WTC11 (cell line): ENCODE measurements around the gene KIFC3. TPM values are rescaled to one million over a fixed set of nuclear protein-coding genes. Genes with fewer than 3 reads are reported as not detected.

Experiments
- ATAC-seq: fragments of 200-7000 bp; cut with Tn5 transposase; 2 replicates; pipeline ENCODE4 v1.10.0; 2021; ENCODE audit warnings: mild to moderate bottlenecking, moderate library complexity
- CTCF ChIA-PET: fragments of 300-600 bp; sonication (Branson Sonifier 250); formaldehyde crosslinking; loops from one replicate; lab custom pipeline; 2021; ENCODE audit warnings: antibody characterized with exemption; lab: Charles Lee
- POLR2A ChIA-PET: fragments of 350-600 bp; sonication (Branson Sonifier 250); formaldehyde crosslinking; loops from one replicate; lab custom pipeline; 2021; ENCODE audit warnings: antibody characterized with exemption; lab: Charles Lee
- DNase-seq: peaks from one replicate; pipeline ENCODE4 v3.0.0; 2021; ENCODE audit warnings: low spot score
- H3K27ac Mint-ChIP-seq: 2 replicates; pipeline ENCODE4 v1.8.0; 2021; ENCODE audit warnings: mixed read lengths
- H3K27me3 Mint-ChIP-seq: 2 replicates; pipeline ENCODE4 v1.8.0; 2021; ENCODE audit warnings: low read depth, mild to moderate bottlenecking, moderate library complexity, mixed read lengths
- H3K36me3 Mint-ChIP-seq: 2 replicates; pipeline ENCODE4 v1.8.0; 2021; ENCODE audit warnings: mixed read lengths
- H3K4me1 Mint-ChIP-seq: 2 replicates; pipeline ENCODE4 v1.8.0; 2022; ENCODE audit warnings: mixed read lengths
- H3K4me3 Mint-ChIP-seq: 2 replicates; pipeline ENCODE4 v1.8.0; 2021; ENCODE audit warnings: mild to moderate bottlenecking, moderate library complexity, mixed read lengths
- H3K9me3 Mint-ChIP-seq: 2 replicates; pipeline ENCODE4 v1.8.0; 2021; ENCODE audit warnings: mixed read lengths
- CREM ChIP-seq: sonication (generic); formaldehyde crosslinking; IDR thresholded peaks from 2 replicates; pipeline ENCODE4 v1.8.1; 2022; ENCODE audit warnings: mild to moderate bottlenecking, missing genetic modification reagents, moderate library complexity
- ELF4 ChIP-seq: sonication (generic); formaldehyde crosslinking; IDR thresholded peaks from 2 replicates; pipeline ENCODE4 v1.8.1; 2022; ENCODE audit warnings: low read depth, mild to moderate bottlenecking, moderate library complexity, missing genetic modification reagents
- ESRRA ChIP-seq: sonication (generic); formaldehyde crosslinking; IDR thresholded peaks from 2 replicates; pipeline ENCODE4 v1.8.1; 2022; ENCODE audit warnings: mild to moderate bottlenecking, missing genetic modification reagents, borderline replicate concordance
- GABPB1 ChIP-seq: sonication (generic); formaldehyde crosslinking; IDR thresholded peaks from 2 replicates; pipeline ENCODE4 v1.8.1; 2023; ENCODE audit warnings: mild to moderate bottlenecking, missing genetic modification reagents
- GRHL2 ChIP-seq: fragments of 250-450 bp; sonication (Bioruptor Pico); IDR thresholded peaks from 2 replicates; pipeline ENCODE4 v1.8.0; 2022; ENCODE audit warnings: mild to moderate bottlenecking, moderate library complexity; ENCODE audit not compliant: insufficient replicate concordance, severe bottlenecking
- GTF2I ChIP-seq: fragments of 250-450 bp; sonication (Bioruptor Pico); conservative IDR thresholded peaks from 2 replicates; pipeline ENCODE4 v1.4.0; 2021; ENCODE audit warnings: mild to moderate bottlenecking
- HMGXB4 ChIP-seq: sonication (generic); formaldehyde crosslinking; IDR thresholded peaks from 2 replicates; pipeline ENCODE4 v1.8.1; 2023; ENCODE audit warnings: mild to moderate bottlenecking, moderate library complexity, missing genetic modification reagents
- JAZF1 ChIP-seq: fragments of 250-450 bp; sonication (Bioruptor Pico); IDR thresholded peaks from 2 replicates; pipeline ENCODE4 v1.9.0; 2021; ENCODE audit warnings: moderate library complexity, mild to moderate bottlenecking, inconsistent platforms
- JUN ChIP-seq: sonication (generic); formaldehyde crosslinking; IDR thresholded peaks from 2 replicates; pipeline ENCODE4 v1.8.0; 2023; ENCODE audit warnings: mild to moderate bottlenecking, missing genetic modification reagents
- MLX ChIP-seq: sonication (generic); formaldehyde crosslinking; IDR thresholded peaks from 2 replicates; pipeline ENCODE4 v1.8.1; 2023; ENCODE audit warnings: mild to moderate bottlenecking, missing genetic modification reagents, moderate library complexity
- NFYB ChIP-seq: sonication (generic); formaldehyde crosslinking; conservative IDR thresholded peaks from 2 replicates; pipeline ENCODE4 v1.8.0; 2022; ENCODE audit warnings: low read depth, missing genetic modification reagents
- OVOL2 ChIP-seq: fragments of 250-450 bp; sonication (Bioruptor Pico); IDR thresholded peaks from 2 replicates; pipeline ENCODE4 v1.9.0; 2021; ENCODE audit warnings: mild to moderate bottlenecking, borderline replicate concordance
- SP1 ChIP-seq: sonication (generic); formaldehyde crosslinking; conservative IDR thresholded peaks from 2 replicates; pipeline ENCODE4 v1.8.1; 2022; ENCODE audit warnings: missing genetic modification reagents
- TEAD1 ChIP-seq: sonication (generic); formaldehyde crosslinking; IDR thresholded peaks from 2 replicates; pipeline ENCODE4 v1.8.0; 2022; ENCODE audit warnings: mild to moderate bottlenecking, missing genetic modification reagents
- USF1 ChIP-seq: sonication (generic); formaldehyde crosslinking; IDR thresholded peaks from 2 replicates; pipeline ENCODE4 v1.8.0; 2022; ENCODE audit warnings: mild to moderate bottlenecking, missing genetic modification reagents
- ZNF121 ChIP-seq: sonication (generic); formaldehyde crosslinking; IDR thresholded peaks from 2 replicates; pipeline ENCODE4 v1.8.0; 2023; ENCODE audit warnings: missing genetic modification reagents
- ZNF138 ChIP-seq: sonication (generic); formaldehyde crosslinking; conservative IDR thresholded peaks from 2 replicates; pipeline ENCODE4 v1.8.1; 2022; ENCODE audit warnings: mild to moderate bottlenecking, moderate library complexity, missing genetic modification reagents
- ZNF219 ChIP-seq: sonication (generic); formaldehyde crosslinking; IDR thresholded peaks from 2 replicates; pipeline ENCODE4 v1.8.0; 2023; ENCODE audit warnings: missing genetic modification reagents, mild to moderate bottlenecking, borderline replicate concordance
- ZNF423 ChIP-seq: fragments of 250-450 bp; sonication (Bioruptor Pico); IDR thresholded peaks from 2 replicates; pipeline ENCODE4 v2.1.2; 2022; ENCODE audit warnings: mild to moderate bottlenecking, moderate library complexity
- ZSCAN18 ChIP-seq: fragments of 250-450 bp; sonication (Bioruptor Pico); IDR thresholded peaks from 2 replicates; pipeline ENCODE4 v2.1.2; 2022; ENCODE audit warnings: mild to moderate bottlenecking, moderate library complexity
- total RNA-seq: library from RNA; stranded (reverse); gene quantifications from 3 replicates; pipeline ENCODE4 v1.2.3, GENCODE V29; 2021
- TF ChIP-seq, protein P1 (sequence below): fragments of 200-600 bp; IDR thresholded peaks from 2 replicates; pipeline ENCODE4 v1.8.0; 2022; ENCODE audit warnings: antibody characterized with exemption
- TF ChIP-seq, protein P2 (sequence below): sonication (generic); formaldehyde crosslinking; IDR thresholded peaks from 2 replicates; pipeline ENCODE4 v1.8.0; 2023; ENCODE audit warnings: missing genetic modification reagents, mild to moderate bottlenecking, borderline replicate concordance
- TF ChIP-seq, protein P3 (sequence below): sonication (generic); formaldehyde crosslinking; IDR thresholded peaks from 2 replicates; pipeline ENCODE4 v1.8.0; 2023; ENCODE audit warnings: missing genetic modification reagents

Gene KIFC3
- total RNA-seq, 1 experiment from 2014 or later = 11.6 TPM

GRCh38 chr16:57795431-57795878 lies 6.8 kb downstream of the KIFC3 start:
- ATAC-seq = peak; percentile 68
- Mint-ChIP-seq H3K4me1 (peaks cover 40% of the 10 kb centered on the region), H3K27ac (0 out of 2 replicates have a peak overlapping the region, but pooled peaks have one; percentile 57), H3K9me3 (no peaks in the 10 kb centered on the region), H3K36me3 (no peaks in the 10 kb centered on the region), H3K4me3 (no peak overlapping the region), H3K27me3 (peaks cover 18% of the 10 kb centered on the region)
- POLR2A ChIA-PET = interaction anchor here (0.7 to 1.0 kb wide), 2 partner anchors 68 to 78 kb away, joined by 3 to 5 read pairs; no protein-coding TSS in a partner anchor
- DNase-seq = peak; percentile 74
- 0 out of 2 replicates have a peak, but pooled peaks have one; percentile 16 for TF ChIP-seq SP1
- no peak for TF ChIP-seq GABPB1 (CRISPR knock-in tag)
- no peak for TF ChIP-seq ZNF423 (CRISPR knock-in tag)
- no peak for TF ChIP-seq NFYB (CRISPR knock-in tag)
- TF ChIP-seq, protein P1, sequence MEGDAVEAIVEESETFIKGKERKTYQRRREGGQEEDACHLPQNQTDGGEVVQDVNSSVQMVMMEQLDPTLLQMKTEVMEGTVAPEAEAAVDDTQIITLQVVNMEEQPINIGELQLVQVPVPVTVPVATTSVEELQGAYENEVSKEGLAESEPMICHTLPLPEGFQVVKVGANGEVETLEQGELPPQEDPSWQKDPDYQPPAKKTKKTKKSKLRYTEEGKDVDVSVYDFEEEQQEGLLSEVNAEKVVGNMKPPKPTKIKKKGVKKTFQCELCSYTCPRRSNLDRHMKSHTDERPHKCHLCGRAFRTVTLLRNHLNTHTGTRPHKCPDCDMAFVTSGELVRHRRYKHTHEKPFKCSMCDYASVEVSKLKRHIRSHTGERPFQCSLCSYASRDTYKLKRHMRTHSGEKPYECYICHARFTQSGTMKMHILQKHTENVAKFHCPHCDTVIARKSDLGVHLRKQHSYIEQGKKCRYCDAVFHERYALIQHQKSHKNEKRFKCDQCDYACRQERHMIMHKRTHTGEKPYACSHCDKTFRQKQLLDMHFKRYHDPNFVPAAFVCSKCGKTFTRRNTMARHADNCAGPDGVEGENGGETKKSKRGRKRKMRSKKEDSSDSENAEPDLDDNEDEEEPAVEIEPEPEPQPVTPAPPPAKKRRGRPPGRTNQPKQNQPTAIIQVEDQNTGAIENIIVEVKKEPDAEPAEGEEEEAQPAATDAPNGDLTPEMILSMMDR = peak; percentile 21; the same call in 1 of the 2 replicates
- CTCF ChIA-PET = interaction anchor here (0.6 to 10.8 kb wide), 47 partner anchors 9 to 334 kb away, joined by 3 to 120 read pairs (median 5); partner anchors contain the start of genes CFAP20, KATNB1, USB1 and ZNF319

DNA sequence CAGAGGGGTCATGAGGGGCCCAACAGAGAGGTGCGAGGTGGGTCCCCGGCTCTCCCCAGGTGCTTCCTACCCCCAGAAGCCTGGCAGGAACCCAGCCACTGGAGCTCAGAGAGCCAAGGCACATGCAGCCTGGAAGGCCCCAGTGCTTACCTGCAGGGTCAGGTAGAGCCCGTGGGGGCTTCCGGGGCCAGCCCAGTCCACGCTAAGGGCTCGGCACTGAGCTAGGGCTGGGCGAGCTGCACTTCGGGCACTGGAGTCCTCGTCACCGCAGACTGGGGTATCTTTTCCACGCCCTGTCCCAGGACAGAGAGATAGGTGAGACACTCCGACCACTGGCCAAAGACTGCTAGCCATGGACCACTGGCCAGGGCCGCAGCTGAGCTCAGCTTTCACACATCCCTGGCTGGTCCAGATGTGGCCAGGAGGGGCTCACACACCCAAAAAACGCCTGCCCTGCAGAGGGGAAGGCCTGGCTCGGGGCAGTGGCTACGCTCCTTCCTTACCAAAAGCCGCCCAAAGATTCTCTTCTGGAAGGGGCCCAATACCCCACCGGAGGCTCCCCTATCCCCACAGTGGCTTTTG lies 7.4 kb downstream of the KIFC3 start:
- H3K27me3 Mint-ChIP-seq = peaks cover 14% of the 10 kb centered on the region
- H3K36me3 Mint-ChIP-seq = no peaks in the 10 kb centered on the region
- CTCF ChIA-PET = interaction anchor here (0.6 to 10.8 kb wide), 46 partner anchors 9 to 334 kb away, joined by 3 to 120 read pairs (median 5); partner anchors contain the start of genes CFAP20, KATNB1, USB1 and ZNF319
- peaks cover 36% of the 10 kb centered on the region for H3K4me1 Mint-ChIP-seq
- TF ChIP-seq CREM = no peak
- no peak for TF ChIP-seq HMGXB4
- no peak for TF ChIP-seq JAZF1 (CRISPR knock-in tag)
- TF ChIP-seq ZNF138 = no peak
- TF ChIP-seq ESRRA (CRISPR knock-in tag) = no peak
- TF ChIP-seq GRHL2 = no peak
- no peak for TF ChIP-seq ZNF219 (CRISPR knock-in tag)
- no peak for TF ChIP-seq MLX
- no peak for TF ChIP-seq ELF4 (CRISPR knock-in tag)
- no peak for TF ChIP-seq JUN
- no peak for TF ChIP-seq TEAD1
- TF ChIP-seq, protein P2, sequence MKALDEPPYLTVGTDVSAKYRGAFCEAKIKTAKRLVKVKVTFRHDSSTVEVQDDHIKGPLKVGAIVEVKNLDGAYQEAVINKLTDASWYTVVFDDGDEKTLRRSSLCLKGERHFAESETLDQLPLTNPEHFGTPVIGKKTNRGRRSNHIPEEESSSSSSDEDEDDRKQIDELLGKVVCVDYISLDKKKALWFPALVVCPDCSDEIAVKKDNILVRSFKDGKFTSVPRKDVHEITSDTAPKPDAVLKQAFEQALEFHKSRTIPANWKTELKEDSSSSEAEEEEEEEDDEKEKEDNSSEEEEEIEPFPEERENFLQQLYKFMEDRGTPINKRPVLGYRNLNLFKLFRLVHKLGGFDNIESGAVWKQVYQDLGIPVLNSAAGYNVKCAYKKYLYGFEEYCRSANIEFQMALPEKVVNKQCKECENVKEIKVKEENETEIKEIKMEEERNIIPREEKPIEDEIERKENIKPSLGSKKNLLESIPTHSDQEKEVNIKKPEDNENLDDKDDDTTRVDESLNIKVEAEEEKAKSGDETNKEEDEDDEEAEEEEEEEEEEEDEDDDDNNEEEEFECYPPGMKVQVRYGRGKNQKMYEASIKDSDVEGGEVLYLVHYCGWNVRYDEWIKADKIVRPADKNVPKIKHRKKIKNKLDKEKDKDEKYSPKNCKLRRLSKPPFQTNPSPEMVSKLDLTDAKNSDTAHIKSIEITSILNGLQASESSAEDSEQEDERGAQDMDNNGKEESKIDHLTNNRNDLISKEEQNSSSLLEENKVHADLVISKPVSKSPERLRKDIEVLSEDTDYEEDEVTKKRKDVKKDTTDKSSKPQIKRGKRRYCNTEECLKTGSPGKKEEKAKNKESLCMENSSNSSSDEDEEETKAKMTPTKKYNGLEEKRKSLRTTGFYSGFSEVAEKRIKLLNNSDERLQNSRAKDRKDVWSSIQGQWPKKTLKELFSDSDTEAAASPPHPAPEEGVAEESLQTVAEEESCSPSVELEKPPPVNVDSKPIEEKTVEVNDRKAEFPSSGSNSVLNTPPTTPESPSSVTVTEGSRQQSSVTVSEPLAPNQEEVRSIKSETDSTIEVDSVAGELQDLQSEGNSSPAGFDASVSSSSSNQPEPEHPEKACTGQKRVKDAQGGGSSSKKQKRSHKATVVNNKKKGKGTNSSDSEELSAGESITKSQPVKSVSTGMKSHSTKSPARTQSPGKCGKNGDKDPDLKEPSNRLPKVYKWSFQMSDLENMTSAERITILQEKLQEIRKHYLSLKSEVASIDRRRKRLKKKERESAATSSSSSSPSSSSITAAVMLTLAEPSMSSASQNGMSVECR (CRISPR knock-in tag) = no peak
- no peak for TF ChIP-seq ZNF121 (CRISPR knock-in tag)
- TF ChIP-seq, protein P3, sequence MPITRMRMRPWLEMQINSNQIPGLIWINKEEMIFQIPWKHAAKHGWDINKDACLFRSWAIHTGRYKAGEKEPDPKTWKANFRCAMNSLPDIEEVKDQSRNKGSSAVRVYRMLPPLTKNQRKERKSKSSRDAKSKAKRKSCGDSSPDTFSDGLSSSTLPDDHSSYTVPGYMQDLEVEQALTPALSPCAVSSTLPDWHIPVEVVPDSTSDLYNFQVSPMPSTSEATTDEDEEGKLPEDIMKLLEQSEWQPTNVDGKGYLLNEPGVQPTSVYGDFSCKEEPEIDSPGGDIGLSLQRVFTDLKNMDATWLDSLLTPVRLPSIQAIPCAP (CRISPR knock-in tag) = no peak
- TF ChIP-seq ZSCAN18 = no peak
- no peak for TF ChIP-seq USF1
- TF ChIP-seq OVOL2 = no peak
- TF ChIP-seq GTF2I (CRISPR knock-in tag) = no peak
- no peak overlapping the region for H3K27ac Mint-ChIP-seq
- ATAC-seq = peak; percentile 50
- DNase-seq = no peak
- no peaks in the 10 kb centered on the region for H3K9me3 Mint-ChIP-seq
- no peak overlapping the region for H3K4me3 Mint-ChIP-seq
- POLR2A ChIA-PET = interaction anchor here (0.8 to 1.0 kb wide), 2 partner anchors 19 to 68 kb away, joined by 3 read pairs; no protein-coding TSS in a partner anchor
